Activated CD8-positive, alpha-beta T cell treated with anti-CD3 and anti-CD28 coated beads for 36 hours (primary cell): ENCODE results near the gene CPT1C. TPM values are rescaled to one million over a fixed set of nuclear protein-coding genes. Genes with fewer than 3 reads are reported as not detected.

Experiments used
- ATAC-seq: fragments of 200-7000 bp; cut with Tn5 transposase; one replicate; pipeline ENCODE4 v1.10.0; 2021; ENCODE audit warnings: mild to moderate bottlenecking, moderate library complexity
- CTCF ChIA-PET: fragments of 350-600 bp; sonication (Branson Sonifier 250); formaldehyde crosslinking; loops from one replicate; lab custom pipeline; 2021; ENCODE audit warnings: antibody characterized with exemption; lab: Charles Lee
- POLR2A ChIA-PET: fragments of 350-600 bp; sonication (Branson Sonifier 250); formaldehyde crosslinking; loops from one replicate; lab custom pipeline; 2021; ENCODE audit warnings: antibody characterized with exemption; lab: Charles Lee
- DNase-seq: peaks from one replicate; pipeline ENCODE4 v3.0.0-alpha.2; 2020
- H3K27ac Mint-ChIP-seq: one replicate; pipeline ENCODE4 v1.8.0; 2021; ENCODE audit warnings: mild to moderate bottlenecking, mixed read lengths
- H3K27me3 Mint-ChIP-seq: one replicate; pipeline ENCODE4 v1.8.0; 2021; ENCODE audit warnings: mixed read lengths
- H3K36me3 Mint-ChIP-seq: one replicate; pipeline ENCODE4 v1.8.0; 2021; ENCODE audit warnings: low read depth, mixed read lengths
- H3K4me1 Mint-ChIP-seq: one replicate; pipeline ENCODE4 v1.8.0; 2021; ENCODE audit warnings: low read depth, mixed read lengths
- H3K4me3 Mint-ChIP-seq: one replicate; pipeline ENCODE4 v1.8.0; 2021; ENCODE audit warnings: mild to moderate bottlenecking, moderate library complexity, mixed read lengths
- H3K9me3 Mint-ChIP-seq: one replicate; pipeline ENCODE4 v1.8.0; 2021; ENCODE audit warnings: mixed read lengths
- intact Hi-C: fragments of 100-400 bp; cut with micrococcal nuclease; formaldehyde crosslinking; loops from one replicate; pipeline ENCODE4 v1.10.0; 2022
- total RNA-seq, 2 experiments: library from RNA; stranded (reverse); gene quantifications; one replicate each; pipeline ENCODE4 v1.2.3, GENCODE V29; 2021
- TF ChIP-seq, protein P1 (sequence below): fragments of 200-600 bp; IDR thresholded peaks from one replicate; pipeline ENCODE4 v1.8.0; 2022; ENCODE audit warnings: antibody characterized with exemption, mild to moderate bottlenecking

CPT1C gene
- total RNA-seq, 2 experiments from 2014 or later = 0.69 to 1.0 TPM

DNA sequence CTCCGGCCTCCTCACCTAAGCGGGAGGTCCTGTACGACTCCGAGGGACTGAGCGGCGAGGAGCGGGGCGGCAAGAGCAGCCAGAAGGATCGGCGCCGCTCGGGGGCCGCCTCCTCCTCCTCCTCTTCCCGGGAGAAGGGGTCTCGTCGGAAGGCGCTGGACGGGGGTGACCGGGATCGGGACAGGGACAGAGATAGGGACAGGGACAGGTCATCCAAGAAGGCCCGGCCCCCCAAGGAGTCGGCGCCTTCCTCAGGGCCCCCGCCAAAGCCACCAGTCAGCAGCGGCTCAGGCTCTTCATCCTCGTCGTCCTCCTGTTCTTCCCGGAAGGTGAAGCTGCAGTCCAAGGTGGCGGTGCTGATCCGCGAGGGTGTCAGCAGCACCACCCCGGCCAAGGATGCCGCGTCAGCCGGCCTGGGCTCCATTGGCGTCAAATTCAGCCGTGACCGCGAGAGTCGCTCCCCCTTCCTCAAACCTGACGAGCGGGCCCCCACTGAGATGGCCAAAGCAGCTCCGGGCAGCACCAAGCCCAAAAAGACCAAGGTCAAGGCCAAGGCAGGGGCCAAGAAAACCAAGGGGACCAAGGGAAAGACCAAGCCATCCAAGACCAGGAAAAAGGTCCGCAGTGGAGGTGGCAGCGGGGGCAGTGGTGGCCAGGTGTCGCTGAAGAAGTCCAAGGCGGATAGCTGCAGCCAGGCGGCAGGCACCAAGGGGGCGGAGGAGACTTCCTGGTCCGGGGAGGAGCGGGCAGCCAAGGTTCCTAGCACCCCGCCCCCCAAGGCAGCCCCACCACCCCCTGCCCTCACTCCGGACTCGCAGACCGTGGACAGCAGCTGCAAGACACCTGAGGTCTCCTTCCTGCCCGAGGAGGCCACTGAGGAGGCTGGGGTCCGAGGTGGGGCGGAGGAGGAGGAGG, 38.1 kb upstream of the CPT1C start:
- intact Hi-C loops = no loop called here
- ChIA-PET POLR2A (no interaction called here), CTCF (no interaction called here)
- DNase-seq (no peak), ATAC-seq (no peak)
- TF ChIP-seq, protein P1, sequence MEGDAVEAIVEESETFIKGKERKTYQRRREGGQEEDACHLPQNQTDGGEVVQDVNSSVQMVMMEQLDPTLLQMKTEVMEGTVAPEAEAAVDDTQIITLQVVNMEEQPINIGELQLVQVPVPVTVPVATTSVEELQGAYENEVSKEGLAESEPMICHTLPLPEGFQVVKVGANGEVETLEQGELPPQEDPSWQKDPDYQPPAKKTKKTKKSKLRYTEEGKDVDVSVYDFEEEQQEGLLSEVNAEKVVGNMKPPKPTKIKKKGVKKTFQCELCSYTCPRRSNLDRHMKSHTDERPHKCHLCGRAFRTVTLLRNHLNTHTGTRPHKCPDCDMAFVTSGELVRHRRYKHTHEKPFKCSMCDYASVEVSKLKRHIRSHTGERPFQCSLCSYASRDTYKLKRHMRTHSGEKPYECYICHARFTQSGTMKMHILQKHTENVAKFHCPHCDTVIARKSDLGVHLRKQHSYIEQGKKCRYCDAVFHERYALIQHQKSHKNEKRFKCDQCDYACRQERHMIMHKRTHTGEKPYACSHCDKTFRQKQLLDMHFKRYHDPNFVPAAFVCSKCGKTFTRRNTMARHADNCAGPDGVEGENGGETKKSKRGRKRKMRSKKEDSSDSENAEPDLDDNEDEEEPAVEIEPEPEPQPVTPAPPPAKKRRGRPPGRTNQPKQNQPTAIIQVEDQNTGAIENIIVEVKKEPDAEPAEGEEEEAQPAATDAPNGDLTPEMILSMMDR = no peak
- H3K27me3 Mint-ChIP-seq = no peaks in the 10 kb centered on the region
- no peaks in the 10 kb centered on the region for H3K9me3 Mint-ChIP-seq
- H3K4me3 Mint-ChIP-seq = no peak overlapping the region
- no peak overlapping the region for H3K27ac Mint-ChIP-seq
- H3K4me1 Mint-ChIP-seq = peaks cover 2% of the 10 kb centered on the region
- peaks cover 23% of the 10 kb centered on the region for H3K36me3 Mint-ChIP-seq

DNA sequence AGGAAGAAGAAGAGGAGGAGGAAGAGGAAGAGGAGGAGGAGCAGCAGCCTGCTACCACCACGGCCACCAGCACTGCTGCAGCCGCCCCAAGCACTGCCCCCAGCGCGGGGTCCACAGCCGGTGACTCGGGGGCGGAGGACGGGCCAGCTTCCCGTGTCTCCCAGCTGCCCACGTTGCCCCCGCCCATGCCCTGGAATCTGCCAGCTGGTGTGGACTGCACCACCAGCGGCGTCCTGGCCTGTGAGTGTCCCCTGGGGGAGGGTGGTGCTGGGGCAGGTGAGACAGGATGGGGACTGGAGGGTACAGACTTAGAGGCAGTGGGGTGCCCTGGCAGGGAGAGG, 37.5 kb upstream of the CPT1C start:
- peaks cover 2% of the 10 kb centered on the region for H3K4me1 Mint-ChIP-seq
- no peaks in the 10 kb centered on the region for H3K9me3 Mint-ChIP-seq
- POLR2A ChIA-PET = no interaction called here
- intact Hi-C loops = no loop called here
- no peak overlapping the region for H3K4me3 Mint-ChIP-seq
- no peak for DNase-seq
- CTCF ChIA-PET = no interaction called here
- H3K27me3 Mint-ChIP-seq = no peaks in the 10 kb centered on the region
- H3K27ac Mint-ChIP-seq = no peak overlapping the region
- no peak for ATAC-seq
- TF ChIP-seq, protein P1 = no peak
- peaks cover 24% of the 10 kb centered on the region for H3K36me3 Mint-ChIP-seq

DNA sequence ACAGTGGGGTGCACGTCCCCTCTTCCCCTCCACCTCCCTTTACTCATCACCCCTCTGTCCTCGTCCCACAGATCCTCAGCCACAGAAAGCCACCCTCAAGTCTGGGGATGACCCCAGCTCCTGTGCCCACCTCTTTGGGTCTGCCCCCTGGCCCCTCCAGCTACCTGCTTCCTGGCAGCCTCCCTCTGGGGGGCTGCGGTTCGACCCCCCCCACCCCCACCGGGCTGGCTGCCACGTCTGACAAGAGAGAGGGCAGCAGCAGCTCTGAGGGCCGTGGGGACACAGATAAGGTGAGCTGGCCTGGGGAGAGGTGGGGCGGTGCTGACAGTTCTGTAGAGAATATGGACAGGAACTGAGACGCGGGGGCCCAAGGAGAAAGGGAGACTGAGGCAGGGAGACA, 36.3 kb upstream of the CPT1C start:
- DNase-seq (no peak), ATAC-seq (no peak)
- Mint-ChIP-seq H3K9me3 (no peaks in the 10 kb centered on the region), H3K4me3 (no peak overlapping the region), H3K27ac (no peak overlapping the region), H3K27me3 (no peaks in the 10 kb centered on the region), H3K36me3 (peaks cover 32% of the 10 kb centered on the region), H3K4me1 (peaks cover 2% of the 10 kb centered on the region)
- intact Hi-C loops = no loop called here
- CTCF ChIA-PET = no interaction called here
- POLR2A ChIA-PET = no interaction called here
- TF ChIP-seq, protein P1 = no peak

DNA sequence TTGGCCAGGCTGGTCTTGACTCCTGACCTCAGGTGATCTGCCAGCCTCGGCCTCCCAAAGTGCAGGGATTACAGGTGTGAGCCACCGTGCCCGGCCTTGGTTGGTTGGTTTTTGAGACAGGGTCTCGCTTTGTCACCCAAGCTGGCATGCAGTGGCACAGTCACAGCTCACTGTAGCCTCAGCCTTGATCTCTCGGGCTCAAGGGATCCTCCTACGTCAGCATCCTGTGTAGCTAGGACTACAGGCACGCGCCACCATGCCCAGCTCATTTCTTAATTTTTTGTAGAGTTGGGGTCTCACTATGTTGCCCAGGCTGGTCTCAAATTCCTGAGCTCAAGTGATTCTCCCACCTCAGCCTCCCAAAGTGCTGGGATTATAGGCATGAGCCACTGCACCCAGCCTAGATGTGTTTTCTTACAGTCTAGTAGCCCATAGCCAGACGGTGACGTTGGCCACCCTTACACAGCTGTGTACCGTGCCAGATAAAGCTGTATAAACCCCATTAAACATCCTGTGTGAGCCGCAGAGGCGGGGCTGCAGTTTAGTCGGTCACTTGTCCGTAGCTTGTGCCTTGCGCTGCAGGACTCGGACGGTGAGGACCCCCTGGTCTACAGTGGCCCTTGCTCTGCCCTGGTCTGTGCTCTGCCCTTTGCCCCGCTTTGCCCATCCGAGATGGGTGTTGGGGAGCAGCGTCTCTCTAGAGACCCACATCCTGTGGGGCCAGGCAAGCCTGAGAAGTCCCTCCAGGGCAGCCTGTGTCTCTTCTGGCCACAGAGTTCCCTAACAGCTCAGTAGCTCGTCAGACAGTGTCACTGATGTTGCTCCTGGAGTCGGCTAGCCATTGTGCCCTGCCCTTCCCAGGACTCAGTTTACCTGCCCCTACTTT, 35.1 kb upstream of the CPT1C start:
- ChIA-PET POLR2A (interaction anchor here (0.8 to 1.8 kb wide), 8 partner anchors 8 to 348 kb away, joined by 3 to 9 read pairs (median 3); partner anchors contain the start of genes BCL2L12, IRF3 and SCAF1), CTCF (interaction anchor here (0.8 to 1.3 kb wide), 3 partner anchors 17 to 61 kb away, joined by 3 to 4 read pairs (median 3); no protein-coding TSS in a partner anchor)
- TF ChIP-seq, protein P1 = no peak
- intact Hi-C loops = no loop called here
- Mint-ChIP-seq H3K36me3 (peaks cover 36% of the 10 kb centered on the region), H3K4me3 (no peak overlapping the region), H3K4me1 (peaks cover 5% of the 10 kb centered on the region), H3K27ac (no peak overlapping the region), H3K9me3 (no peaks in the 10 kb centered on the region), H3K27me3 (no peaks in the 10 kb centered on the region)
- no peak for DNase-seq
- ATAC-seq = no peak
